HG03354 (cell line): Measurements from ENCODE around the gene CGB7.
"Not testable (repeated sequence)": the region's sequence is repeated elsewhere in the genome, so short reads cannot be mapped to it uniquely, and the experiment has no call there.

Source experiments
- ATAC-seq: cut with Tn5 transposase; IDR thresholded peaks from one replicate; pipeline ENCODE4 v1.9.1; 2021; ENCODE audit warnings: mild to moderate bottlenecking; ENCODE audit not compliant: unreplicated experiment, poor library complexity, severe bottlenecking

CGB7 gene

GRCh38 chr19:49049011-49049410 is 8.5 kb downstream of the CGB7 start, which contains the start of gene CGB8:
Gene CGB8 (minus strand): TSS chr19:49049111. CDS start chr19:49048739, 372 bp downstream.
- not testable (repeated sequence) for ATAC-seq

GRCh38 chr19:49043548-49043947 is 14.0 kb downstream of the CGB7 start, which contains the start of gene CGB5:
Gene CGB5 (plus strand): TSS chr19:49043848. CDS start chr19:49044210, 362 bp downstream.
- ATAC-seq = not testable (repeated sequence)

GRCh38 chr19:49042666-49043065 is 14.9 kb downstream of the CGB7 start:
- not testable (repeated sequence) for ATAC-seq

GRCh38 chr19:49042177-49042576 is 15.4 kb downstream of the CGB7 start:
- ATAC-seq = no peak

- ATAC-seq = not testable (repeated sequence)
These were observed 17.8 kb downstream of the CGB7 start for GRCh38 chr19:49039736-49040135.

GRCh38 chr19:49038557-49039276 is 18.8 kb downstream of the CGB7 start:
- not testable (repeated sequence) for ATAC-seq

GRCh38 chr19:49038111-49038510 is 19.4 kb downstream of the CGB7 start:
- not testable (repeated sequence) for ATAC-seq

- not testable (repeated sequence) for ATAC-seq
These were observed 20.7 kb downstream of the CGB7 start, which contains the start of gene CGB1 for GRCh38 chr19:49036815-49037214. Gene CGB1 (minus strand): TSS chr19:49036895. CDS start chr19:49036711, 184 bp downstream.

GRCh38 chr19:49031642-49032301 is 25.8 kb downstream of the CGB7 start, which contains the start of gene CGB2:
Gene CGB2 (plus strand): TSS chr19:49031890. CDS start chr19:49032096, 206 bp downstream.
- not testable (repeated sequence) for ATAC-seq

GRCh38 chr19:49030323-49030722 is 27.2 kb downstream of the CGB7 start:
- ATAC-seq = not testable (repeated sequence)

- ATAC-seq = not testable (repeated sequence)
These were observed 27.8 kb downstream of the CGB7 start for GRCh38 chr19:49029749-49030148.

- ATAC-seq = not testable (repeated sequence)
These were observed 28.9 kb downstream of the CGB7 start for GRCh38 chr19:49028686-49029085.

- ATAC-seq = not testable (repeated sequence)
These were observed 31.9 kb downstream of the CGB7 start for GRCh38 chr19:49025599-49025998.

- ATAC-seq = not testable (repeated sequence)
These were observed 32.5 kb downstream of the CGB7 start for GRCh38 chr19:49025088-49025487.

- not testable (repeated sequence) for ATAC-seq
These were observed 33.3 kb downstream of the CGB7 start, which contains the start of gene CGB3 for GRCh38 chr19:49024233-49024632. Gene CGB3 (minus strand): TSS chr19:49024333. CDS start chr19:49023971, 362 bp downstream.

- no peak for ATAC-seq
These were observed 35.4 kb downstream of the CGB7 start for GRCh38 chr19:49022116-49022515.

- ATAC-seq = no peak
These were observed 36.3 kb downstream of the CGB7 start for GRCh38 chr19:49020931-49021895.

- no peak for ATAC-seq
These were observed 37.2 kb downstream of the CGB7 start for GRCh38 chr19:49020342-49020741.

- no peak for ATAC-seq
These were observed 38.2 kb downstream of the CGB7 start for GRCh38 chr19:49019242-49019932.
